Measurements from ENCODE around the gene WDR44.

- no peak for TF ChIP-seq EZH2 (IDR thresholded peaks at IDR 0.05; ENCODE audit: insufficient read depth, poor library complexity, severe bottlenecking)
- TF ChIP-seq EZH2phosphoT487 (IDR thresholded peaks at IDR 0.05; ENCODE audit: insufficient read depth, low read depth), result no peak
These were observed 7.0 kb upstream of the WDR44 start for GRCh38 chrX:118338930-118339329.

Measured in GM23248 (cell line).